ENCODE results near the gene VSIG10. TPM values are rescaled to one million over a fixed set of nuclear protein-coding genes. Genes with fewer than 3 reads are reported as not detected.

The VSIG10 gene
- total RNA-seq, 1 experiment from 2014 or later = 97.4 TPM

DNA sequence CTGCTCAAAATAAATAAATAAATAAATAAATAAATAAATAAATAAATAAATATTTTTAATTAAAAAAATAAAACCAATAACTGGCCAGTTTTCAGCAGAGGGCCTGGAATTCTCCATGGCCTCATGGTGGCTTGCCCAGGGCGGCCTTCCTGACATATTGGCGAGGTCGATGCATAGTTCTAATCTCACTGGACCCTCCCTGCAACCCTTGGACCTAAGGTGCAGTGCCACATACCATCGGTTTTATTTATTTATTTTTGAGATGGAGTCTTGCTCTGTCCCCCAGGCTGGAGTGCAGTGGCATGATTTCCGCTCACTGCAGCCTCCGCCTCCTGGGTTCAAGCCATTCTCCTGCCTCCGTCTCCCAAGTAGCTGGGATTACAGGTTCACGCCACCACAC is 3.9 kb upstream of the VSIG10 start:
- H3K4me1 Mint-ChIP-seq = peaks cover 13 to 18% of the 10 kb centered on the region in 2 experiments
- Histone ChIP-seq H2BK20ac (ENCODE audit: low read depth, low read length, poor library complexity, severe bottlenecking) (no peak overlapping the region), H4K8ac (replicated peaks; ENCODE audit: insufficient read length, low read depth, low read length) (no peak overlapping the region), H3K27me3 (ENCODE audit: insufficient read depth, low read length) (no peaks in the 10 kb centered on the region), H3T11ph (ENCODE audit: low read length) (no peak overlapping the region), H3K79me1 (ENCODE audit: insufficient read depth, low read depth, low read length, poor library complexity, severe bottlenecking) (no peaks in the 10 kb centered on the region), H3K9me3 (ENCODE audit: control insufficient read depth, low read depth, low read length) (no peaks in the 10 kb centered on the region), H4K20me1 (ENCODE audit: control insufficient read depth, insufficient read depth, insufficient read length) (no peaks in the 10 kb centered on the region), H3K14ac (ENCODE audit: insufficient read depth, low read length) (no peak overlapping the region), H2BK5ac (ENCODE audit: insufficient read length, low read length) (no peak overlapping the region), H3K27ac (ENCODE audit: insufficient read length, low read depth, low read length) (no peak overlapping the region), H3K4me1 (ENCODE audit: insufficient read depth, low read length) (no peaks in the 10 kb centered on the region; the same call in 1 of the 2 replicates), H3K4me2 (ENCODE audit: insufficient read depth, insufficient read length, low read length) (no peak overlapping the region), H3K4ac (ENCODE audit: low read depth, low read length) (no peak overlapping the region), H3K56ac (ENCODE audit: insufficient read length, low read depth, low read length) (no peak overlapping the region), H2BK120ac (ENCODE audit: low read depth, low read length, poor library complexity, severe bottlenecking) (no peak overlapping the region), H3K23me2 (ENCODE audit: insufficient read length, low read depth, low read length, poor library complexity, severe bottlenecking) (peaks cover 6% of the 10 kb centered on the region), H4K5ac (ENCODE audit: insufficient read length, low read depth, low read length) (no peak overlapping the region), H3K9ac (ENCODE audit: extremely low read depth, insufficient read length, low read length) (no peak overlapping the region), H4K91ac (ENCODE audit: insufficient read length, low read depth, low read length) (no peak overlapping the region), H2BK15ac (ENCODE audit: low read depth, low read length) (no peak overlapping the region), H2AFZ (ENCODE audit: low read length) (no peak overlapping the region), H2AK5ac (ENCODE audit: insufficient read length, low read length) (no peak overlapping the region), H3K23ac (ENCODE audit: insufficient read length, low read depth, low read length) (no peak overlapping the region), H3K18ac (ENCODE audit: insufficient read length, low read depth, low read length) (no peak overlapping the region), H3K79me2 (ENCODE audit: insufficient read depth, low read length) (no peaks in the 10 kb centered on the region; the same call in 1 of the 2 replicates), H2BK12ac (ENCODE audit: insufficient read length, low read depth, low read length) (no peak overlapping the region)
- no peak for DNase-seq
- WGBS (ENCODE audit: extremely low coverage, insufficient read length, low lambda C conversion rate) = no CpG with 5 or more reads among the region's 8 CpGs
- H3K27ac Mint-ChIP-seq = no peak overlapping the region
- H3K27me3 Mint-ChIP-seq (ENCODE audit: low read depth) = no peaks in the 10 kb centered on the region
- peaks cover 0 to 3% (median 0%) of the 10 kb centered on the region in 3 experiments; a peak in 1 of 7 replicates for H3K36me3 Mint-ChIP-seq (ENCODE audit: insufficient read depth in 1 of 3, low read depth in 3 of 3)
- H3K4me3 Mint-ChIP-seq = no peak overlapping the region
- H3K9me3 Mint-ChIP-seq = no peaks in the 10 kb centered on the region
- TF ChIP-seq, protein P1, sequence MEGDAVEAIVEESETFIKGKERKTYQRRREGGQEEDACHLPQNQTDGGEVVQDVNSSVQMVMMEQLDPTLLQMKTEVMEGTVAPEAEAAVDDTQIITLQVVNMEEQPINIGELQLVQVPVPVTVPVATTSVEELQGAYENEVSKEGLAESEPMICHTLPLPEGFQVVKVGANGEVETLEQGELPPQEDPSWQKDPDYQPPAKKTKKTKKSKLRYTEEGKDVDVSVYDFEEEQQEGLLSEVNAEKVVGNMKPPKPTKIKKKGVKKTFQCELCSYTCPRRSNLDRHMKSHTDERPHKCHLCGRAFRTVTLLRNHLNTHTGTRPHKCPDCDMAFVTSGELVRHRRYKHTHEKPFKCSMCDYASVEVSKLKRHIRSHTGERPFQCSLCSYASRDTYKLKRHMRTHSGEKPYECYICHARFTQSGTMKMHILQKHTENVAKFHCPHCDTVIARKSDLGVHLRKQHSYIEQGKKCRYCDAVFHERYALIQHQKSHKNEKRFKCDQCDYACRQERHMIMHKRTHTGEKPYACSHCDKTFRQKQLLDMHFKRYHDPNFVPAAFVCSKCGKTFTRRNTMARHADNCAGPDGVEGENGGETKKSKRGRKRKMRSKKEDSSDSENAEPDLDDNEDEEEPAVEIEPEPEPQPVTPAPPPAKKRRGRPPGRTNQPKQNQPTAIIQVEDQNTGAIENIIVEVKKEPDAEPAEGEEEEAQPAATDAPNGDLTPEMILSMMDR (conservative IDR thresholded peaks at IDR 0.05) = no peak

All from H9 (cell line).